Gastroesophageal sphincter (tissue), 4 donors: ENCODE data around the gene SYNPO. TPM values are rescaled to one million over a fixed set of nuclear protein-coding genes. Genes with fewer than 3 reads are reported as not detected.

Experiments used
- ATAC-seq: fragments of 150-250 bp; one replicate; pipeline ENCODE4 v1.9.1; 2016; ENCODE audit warnings: mild to moderate bottlenecking, moderate library complexity
- H3K27ac ChIP-seq, 4 donors: fragments of 200-600 bp; sonication (generic) in 3 of 4; 1 replicate in 3 of 4; 2 replicates in 1 of 4; pipeline ENCODE4 v1.5.1; 2016 to 2019
- H3K27me3 ChIP-seq: fragments of 200-600 bp; sonication (generic); one replicate; pipeline ENCODE4 v1.5.1; 2019
- H3K36me3 ChIP-seq, 2 donors: fragments of 200-600 bp; sonication (generic); one replicate each; pipeline ENCODE4 v1.5.1; 2019; ENCODE audit warnings: control low read depth in 1 of 2
- H3K4me1 ChIP-seq, 3 donors: fragments of 200-600 bp; sonication (generic); 1 replicate in 2 of 3; 2 replicates in 1 of 3; pipeline ENCODE4 v1.5.1; 2016 to 2019; ENCODE audit warnings: control low read depth in 2 of 3
- H3K4me3 ChIP-seq, 2 donors: fragments of 200-600 bp; sonication (generic); one replicate each; pipeline ENCODE4 v1.5.1; 2019; ENCODE audit warnings: mild to moderate bottlenecking in 1 of 2, moderate library complexity in 1 of 2
- H3K9me3 ChIP-seq, 3 donors: fragments of 200-600 bp; sonication (generic); one replicate each; pipeline ENCODE4 v1.5.1; 2017 to 2019; ENCODE audit warnings: control low read depth in 2 of 3
- EP300 ChIP-seq: sonication (generic); formaldehyde crosslinking; IDR thresholded peaks from one replicate; pipeline ENCODE4 v1.6.1; 2017; ENCODE audit warnings: antibody characterized with exemption, mild to moderate bottlenecking
- POLR2A ChIP-seq, 2 donors: fragments of 450-650 bp; IDR thresholded peaks; one replicate each; pipeline ENCODE4 v1.6.1; 2017; ENCODE audit warnings: antibody characterized with exemption in 2 of 2, mild to moderate bottlenecking in 2 of 2, moderate library complexity in 1 of 2
- POLR2AphosphoS5 ChIP-seq: sonication (generic); formaldehyde crosslinking; IDR thresholded peaks from one replicate; pipeline ENCODE4 v1.6.1; 2017; ENCODE audit warnings: antibody characterized with exemption
- WGBS, 2 donors: methylation state at CpG; one replicate each; pipeline ENCODE4 v1.1.5; 2018; ENCODE audit warnings: low coverage in 1 of 2; 5-methylcytosine and 5-hydroxymethylcytosine counted together
- total RNA-seq, 4 donors: library from RNA; depleted of rRNA; stranded (reverse); fragments of >200 nt; gene quantifications; one replicate each; pipeline ENCODE4 v1.1.0, GENCODE V29; 2016
- TF ChIP-seq, protein P1 (sequence below), 4 experiments: fragments of 200-600 bp in 2 of 4; fragments of 450-650 bp in 2 of 4; sonication (generic) in 1 of 4; IDR thresholded peaks; one replicate each; pipeline ENCODE4 v1.5.1; 2017 to 2019; ENCODE audit warnings: antibody characterized with exemption in 4 of 4, mild to moderate bottlenecking in 2 of 4, moderate library complexity in 2 of 4

The SYNPO gene
- total RNA-seq, 4 donors from 2014 or later = 31.6 to 50.5 (median 37.4) TPM

GRCh38 chr5:150670275-150670947 is 30.0 kb downstream of the SYNPO start:
- ATAC-seq = no peak
- no peak overlapping the region for H3K4me3 ChIP-seq
- H3K27ac ChIP-seq = no peak overlapping the region
- H3K9me3 ChIP-seq = no peaks in the 10 kb centered on the region
- H3K27me3 ChIP-seq = peaks cover 12% of the 10 kb centered on the region
- peaks cover 0 to 40% (median 11%) of the 10 kb centered on the region in 3 donors for H3K4me1 ChIP-seq
- 80 to 86% methylated on average over 2 to 8 of the region's 14 CpGs for WGBS, 2 donors
- no peaks in the 10 kb centered on the region for H3K36me3 ChIP-seq
- TF ChIP-seq EP300 (no peak), POLR2AphosphoS5 (no peak), POLR2A (IDR thresholded peaks at IDR 0.05) (no peak)
- TF ChIP-seq, protein P1, sequence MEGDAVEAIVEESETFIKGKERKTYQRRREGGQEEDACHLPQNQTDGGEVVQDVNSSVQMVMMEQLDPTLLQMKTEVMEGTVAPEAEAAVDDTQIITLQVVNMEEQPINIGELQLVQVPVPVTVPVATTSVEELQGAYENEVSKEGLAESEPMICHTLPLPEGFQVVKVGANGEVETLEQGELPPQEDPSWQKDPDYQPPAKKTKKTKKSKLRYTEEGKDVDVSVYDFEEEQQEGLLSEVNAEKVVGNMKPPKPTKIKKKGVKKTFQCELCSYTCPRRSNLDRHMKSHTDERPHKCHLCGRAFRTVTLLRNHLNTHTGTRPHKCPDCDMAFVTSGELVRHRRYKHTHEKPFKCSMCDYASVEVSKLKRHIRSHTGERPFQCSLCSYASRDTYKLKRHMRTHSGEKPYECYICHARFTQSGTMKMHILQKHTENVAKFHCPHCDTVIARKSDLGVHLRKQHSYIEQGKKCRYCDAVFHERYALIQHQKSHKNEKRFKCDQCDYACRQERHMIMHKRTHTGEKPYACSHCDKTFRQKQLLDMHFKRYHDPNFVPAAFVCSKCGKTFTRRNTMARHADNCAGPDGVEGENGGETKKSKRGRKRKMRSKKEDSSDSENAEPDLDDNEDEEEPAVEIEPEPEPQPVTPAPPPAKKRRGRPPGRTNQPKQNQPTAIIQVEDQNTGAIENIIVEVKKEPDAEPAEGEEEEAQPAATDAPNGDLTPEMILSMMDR (IDR thresholded peaks at IDR 0.05) = no peak

DNA sequence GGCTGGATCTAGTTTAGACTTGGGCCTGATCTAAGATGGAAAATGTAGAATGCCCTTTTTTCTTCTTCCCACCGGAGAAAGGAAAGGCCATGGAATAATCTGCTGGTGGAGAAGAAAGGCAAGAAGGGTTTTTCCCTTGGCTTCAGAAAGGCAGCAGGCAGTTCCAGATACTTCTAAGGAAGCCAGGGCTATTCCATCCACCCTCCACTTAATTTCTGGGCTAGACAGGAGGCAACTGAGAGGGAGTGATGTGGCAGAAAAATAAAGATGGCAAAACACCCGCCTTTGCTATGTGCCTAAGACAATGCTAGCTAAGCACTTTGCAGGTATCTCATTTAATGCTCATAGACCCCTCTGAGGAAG is 30.5 kb downstream of the SYNPO start:
- peaks cover 0 to 40% (median 11%) of the 10 kb centered on the region in 3 donors for H3K4me1 ChIP-seq
- WGBS, 2 donors = 31 to 62% methylated on average over 2 of the region's 2 CpGs
- ATAC-seq = no peak

DNA sequence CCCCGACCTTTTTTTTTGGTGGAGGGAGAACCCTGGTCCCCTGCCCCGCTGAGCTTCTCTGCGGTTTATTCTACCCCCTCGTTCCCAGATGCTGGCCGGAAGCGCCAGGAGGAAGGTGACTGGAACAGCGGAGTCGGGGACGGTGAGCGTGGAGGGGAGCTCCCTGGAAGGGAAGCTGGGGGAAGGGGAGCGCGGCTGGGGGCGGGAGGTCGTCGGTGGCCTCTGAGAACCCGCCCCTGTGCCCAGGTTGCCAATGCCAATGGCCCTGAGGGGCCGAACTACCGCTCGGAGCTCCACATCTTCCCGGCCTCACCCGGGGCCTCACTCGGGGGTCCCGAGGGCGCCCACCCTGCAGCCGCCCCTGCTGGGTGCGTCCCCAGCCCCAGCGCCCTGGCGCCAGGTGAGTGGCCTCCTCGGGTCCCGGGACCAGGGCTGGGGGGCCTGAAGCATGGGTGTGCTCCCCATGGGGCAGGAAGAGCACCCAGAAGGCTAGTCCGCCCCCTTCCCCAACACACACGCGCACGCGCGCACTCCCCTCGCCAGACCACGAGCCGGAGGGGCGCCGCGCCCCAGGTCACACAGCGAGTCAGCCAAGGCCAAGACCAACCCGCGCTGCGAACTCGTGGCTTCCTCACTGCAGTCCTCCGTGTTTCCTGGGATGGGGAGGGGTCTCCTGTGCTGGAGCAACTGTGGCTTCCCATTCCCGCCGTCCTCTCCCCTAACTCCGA is 31.2 kb downstream of the SYNPO start:
- ATAC-seq = peak; percentile 3
- H3K9me3 ChIP-seq = no peaks in the 10 kb centered on the region
- H3K36me3 ChIP-seq = no peaks in the 10 kb centered on the region
- peaks cover 0 to 40% (median 11%) of the 10 kb centered on the region in 3 donors for H3K4me1 ChIP-seq
- peak overlapping the region in 3 of 4 donors; percentile 14 to 65 (median 14) for H3K27ac ChIP-seq
- peak overlapping the region; percentile 20 to 60 for H3K4me3 ChIP-seq
- peaks cover 12% of the 10 kb centered on the region for H3K27me3 ChIP-seq
- WGBS, 2 donors = 20% methylated on average over 2 of the region's 51 CpGs; no CpG with 5 or more reads in 1 of the 2 donors
- TF ChIP-seq POLR2AphosphoS5 (no peak), POLR2A (IDR thresholded peaks at IDR 0.05) (no peak), EP300 (no peak)
- TF ChIP-seq, protein P1 (IDR thresholded peaks at IDR 0.05) = no peak

More for the DNA sequence above, 30.5 kb downstream of the SYNPO start:
- Histone ChIP-seq H3K27me3 (peaks cover 12% of the 10 kb centered on the region), H3K4me3 (no peak overlapping the region), H3K27ac (no peak overlapping the region), H3K36me3 (no peaks in the 10 kb centered on the region), H3K9me3 (no peaks in the 10 kb centered on the region)
- TF ChIP-seq POLR2A (IDR thresholded peaks at IDR 0.05) (no peak), POLR2AphosphoS5 (no peak), EP300 (no peak)
- TF ChIP-seq, protein P1 (IDR thresholded peaks at IDR 0.05) = no peak

DNA sequence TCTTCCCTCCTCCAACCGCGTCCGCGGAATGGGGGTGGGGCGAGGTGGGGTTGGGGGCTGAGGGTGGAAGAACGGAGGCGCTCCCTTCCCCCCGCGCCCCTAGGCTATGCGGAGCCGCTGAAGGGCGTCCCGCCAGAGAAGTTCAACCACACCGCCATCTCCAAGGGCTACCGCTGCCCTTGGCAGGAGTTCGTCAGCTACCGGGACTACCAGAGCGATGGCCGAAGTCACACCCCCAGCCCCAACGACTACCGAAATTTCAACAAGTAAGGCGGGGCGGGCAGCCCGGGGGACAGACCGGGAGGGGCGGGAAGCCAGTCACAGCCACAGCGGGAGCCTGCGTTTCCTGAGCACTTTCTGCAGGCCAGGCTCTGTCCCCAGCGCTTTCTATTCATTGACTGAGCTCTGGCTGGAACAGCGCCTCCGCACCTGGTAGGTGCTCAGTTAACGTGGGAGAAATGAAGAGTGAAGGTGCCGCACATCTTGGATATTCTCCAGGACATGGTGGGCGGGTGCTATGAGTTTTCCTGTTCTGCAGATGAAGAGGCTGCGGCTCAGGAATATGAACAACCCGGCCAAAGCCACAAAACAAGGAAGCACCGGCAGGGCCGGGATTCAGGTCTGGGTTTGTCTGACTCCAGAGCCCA is 31.9 kb downstream of the SYNPO start:
- H3K27ac ChIP-seq = peak overlapping the region in 3 of 4 donors; percentile 14 to 65 (median 14)
- H3K9me3 ChIP-seq = no peaks in the 10 kb centered on the region
- peaks cover 0 to 40% (median 11%) of the 10 kb centered on the region in 3 donors for H3K4me1 ChIP-seq
- TF ChIP-seq EP300 (no peak), POLR2A (IDR thresholded peaks at IDR 0.05) (no peak), POLR2AphosphoS5 (no peak)
- TF ChIP-seq, protein P1 (IDR thresholded peaks at IDR 0.05) = no peak
- peaks cover 12% of the 10 kb centered on the region for H3K27me3 ChIP-seq
- H3K36me3 ChIP-seq = no peaks in the 10 kb centered on the region
- WGBS, 2 donors = 20% methylated on average over 1 of the region's 38 CpGs; no CpG with 5 or more reads in 1 of the 2 donors
- peak overlapping the region; percentile 20 to 60 for H3K4me3 ChIP-seq
- peak; percentile 49 for ATAC-seq
